GM23338 (cell line): ENCODE data around the gene GPRC5D.

Experiments used
- CREB1 ChIP-seq: fragments of 250-450 bp; sonication (Bioruptor Pico); IDR thresholded peaks from 2 replicates; pipeline ENCODE4 v1.5.0; 2020; ENCODE audit warnings: low read depth, mild to moderate bottlenecking, moderate library complexity
- EZH2 ChIP-seq: fragments of 200-600 bp; sonication (generic); IDR thresholded peaks from one replicate; pipeline ENCODE4 v1.8.0; 2017; ENCODE audit warnings: antibody characterized with exemption, mild to moderate bottlenecking, low read depth; ENCODE audit not compliant: unreplicated experiment
- EZH2phosphoT487 ChIP-seq: fragments of 200-600 bp; sonication (generic); IDR thresholded peaks from one replicate; pipeline ENCODE4 v1.8.1; 2018; ENCODE audit warnings: antibody characterized with exemption; ENCODE audit not compliant: unreplicated experiment
- JUNB ChIP-seq: IDR thresholded peaks from one replicate; pipeline ENCODE4 v1.6.1; 2016; ENCODE audit warnings: antibody characterized with exemption; ENCODE audit not compliant: unreplicated experiment
- POLR2AphosphoS5 ChIP-seq: IDR thresholded peaks from 2 replicates; pipeline ENCODE4 v1.6.1; 2016; ENCODE audit warnings: antibody characterized with exemption, low read depth
- REST ChIP-seq: IDR thresholded peaks from one replicate; pipeline ENCODE4 v1.6.1; 2018; ENCODE audit warnings: antibody characterized with exemption; ENCODE audit not compliant: unreplicated experiment
- STAT1 ChIP-seq: IDR thresholded peaks from one replicate; pipeline ENCODE4 v1.6.1; 2016; ENCODE audit warnings: antibody characterized with exemption; ENCODE audit not compliant: unreplicated experiment
- TF ChIP-seq, protein P1 (sequence below), 2 experiments: fragments of 200-600 bp in 1 of 2; sonication (generic) in 1 of 2; conservative IDR thresholded peaks; 2 replicates each; pipeline versions ENCODE4 v1.5.1 to v1.6.1; 2016 to 2017; ENCODE audit warnings: antibody characterized with exemption in 2 of 2, low read depth in 2 of 2, mild to moderate bottlenecking in 2 of 2, moderate library complexity in 1 of 2

DNA sequence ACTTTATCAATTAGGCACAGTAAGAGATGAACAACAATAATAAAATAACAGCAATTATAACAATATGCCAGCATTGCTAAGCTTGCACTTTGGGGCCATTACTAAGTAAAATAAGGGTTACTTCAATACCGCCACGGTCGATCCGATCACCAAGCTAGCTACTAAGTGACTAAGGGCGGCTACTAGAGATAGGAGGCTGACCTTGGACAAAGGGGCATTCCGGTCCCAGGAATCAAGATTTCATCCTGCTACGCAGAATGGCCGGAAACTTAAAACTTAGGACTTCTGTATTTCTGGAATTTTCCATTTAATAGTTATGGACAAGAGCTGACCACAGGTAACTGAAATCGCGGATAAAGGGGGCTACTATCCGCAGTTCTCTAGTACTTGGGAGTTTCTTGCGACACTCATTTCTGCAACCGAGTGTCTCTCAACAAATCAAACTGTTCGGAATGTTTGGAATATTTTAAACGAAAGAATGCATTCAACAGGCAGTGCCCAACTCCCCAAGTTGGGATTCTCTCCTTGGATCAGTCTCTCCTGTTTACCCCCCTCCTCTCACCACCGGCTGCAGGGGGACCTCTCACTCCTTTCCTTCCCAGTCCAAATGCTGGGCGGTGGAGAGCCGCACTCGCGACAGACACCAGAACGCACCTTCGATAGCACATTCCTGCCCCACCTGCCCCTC, 47.4 kb upstream of the GPRC5D start:
- TF ChIP-seq, protein P1, sequence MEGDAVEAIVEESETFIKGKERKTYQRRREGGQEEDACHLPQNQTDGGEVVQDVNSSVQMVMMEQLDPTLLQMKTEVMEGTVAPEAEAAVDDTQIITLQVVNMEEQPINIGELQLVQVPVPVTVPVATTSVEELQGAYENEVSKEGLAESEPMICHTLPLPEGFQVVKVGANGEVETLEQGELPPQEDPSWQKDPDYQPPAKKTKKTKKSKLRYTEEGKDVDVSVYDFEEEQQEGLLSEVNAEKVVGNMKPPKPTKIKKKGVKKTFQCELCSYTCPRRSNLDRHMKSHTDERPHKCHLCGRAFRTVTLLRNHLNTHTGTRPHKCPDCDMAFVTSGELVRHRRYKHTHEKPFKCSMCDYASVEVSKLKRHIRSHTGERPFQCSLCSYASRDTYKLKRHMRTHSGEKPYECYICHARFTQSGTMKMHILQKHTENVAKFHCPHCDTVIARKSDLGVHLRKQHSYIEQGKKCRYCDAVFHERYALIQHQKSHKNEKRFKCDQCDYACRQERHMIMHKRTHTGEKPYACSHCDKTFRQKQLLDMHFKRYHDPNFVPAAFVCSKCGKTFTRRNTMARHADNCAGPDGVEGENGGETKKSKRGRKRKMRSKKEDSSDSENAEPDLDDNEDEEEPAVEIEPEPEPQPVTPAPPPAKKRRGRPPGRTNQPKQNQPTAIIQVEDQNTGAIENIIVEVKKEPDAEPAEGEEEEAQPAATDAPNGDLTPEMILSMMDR (conservative IDR thresholded peaks at IDR 0.05; ENCODE audit: low read depth in 2 of 2): 0 out of 4 replicates have a peak, but pooled peaks of 1 of the 2 experiments have one; percentile 6
- TF ChIP-seq EZH2phosphoT487 (no peak), POLR2AphosphoS5 (no peak), CREB1 (CRISPR knock-in tag) (no peak), REST (no peak), EZH2 (no peak), STAT1 (no peak), JUNB (no peak)
